GM19023 (cell line): ENCODE measurements around the gene NPIPA8.
"Not testable (repeated sequence)": the region's sequence is repeated elsewhere in the genome, so short reads cannot be mapped to it uniquely, and the experiment has no call there.

Experiments used
- ATAC-seq: cut with Tn5 transposase; IDR thresholded peaks from one replicate; pipeline ENCODE4 v1.9.1; 2021; ENCODE audit warnings: mild to moderate bottlenecking, moderate library complexity; ENCODE audit not compliant: unreplicated experiment

The NPIPA8 gene

DNA sequence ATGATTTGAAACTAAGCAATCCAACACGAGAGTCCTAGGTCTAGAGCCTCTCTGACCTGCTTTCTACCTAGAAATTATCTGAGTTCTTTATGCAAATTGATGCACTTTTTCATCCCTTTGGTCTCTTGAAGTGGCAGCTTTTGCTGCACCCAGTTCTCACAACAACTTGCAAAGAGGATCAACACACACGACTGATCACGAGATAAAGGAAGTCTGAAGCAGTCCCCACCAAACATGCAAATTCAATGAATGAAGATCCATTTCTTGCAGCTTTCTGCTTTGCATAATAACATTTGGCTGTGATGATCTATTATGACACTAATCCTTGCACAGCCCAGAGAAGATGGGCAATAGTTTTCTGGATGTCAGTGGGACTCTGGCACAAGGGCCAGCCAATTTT is 56.2 kb downstream of the NPIPA8 start:
- not testable (repeated sequence) for ATAC-seq

DNA sequence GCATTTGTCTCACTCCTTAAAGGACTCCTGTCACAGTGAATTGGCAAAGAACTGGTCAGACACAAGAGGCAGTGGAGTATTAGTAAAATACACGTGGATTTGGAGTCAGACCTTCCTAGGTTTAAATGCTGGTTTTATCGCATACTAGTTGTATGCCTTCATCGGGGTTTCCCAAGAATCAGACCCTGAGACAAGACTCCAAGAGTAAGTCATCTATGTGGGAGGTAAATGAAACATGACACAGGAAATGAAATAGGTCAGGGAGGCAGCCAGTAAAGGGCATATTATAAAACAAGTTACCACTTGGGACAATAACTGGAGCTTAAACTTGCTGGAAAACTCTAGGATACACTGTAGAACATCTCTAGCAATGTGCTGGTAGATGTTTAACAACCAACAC is 59.8 kb downstream of the NPIPA8 start:
- not testable (repeated sequence) for ATAC-seq

DNA sequence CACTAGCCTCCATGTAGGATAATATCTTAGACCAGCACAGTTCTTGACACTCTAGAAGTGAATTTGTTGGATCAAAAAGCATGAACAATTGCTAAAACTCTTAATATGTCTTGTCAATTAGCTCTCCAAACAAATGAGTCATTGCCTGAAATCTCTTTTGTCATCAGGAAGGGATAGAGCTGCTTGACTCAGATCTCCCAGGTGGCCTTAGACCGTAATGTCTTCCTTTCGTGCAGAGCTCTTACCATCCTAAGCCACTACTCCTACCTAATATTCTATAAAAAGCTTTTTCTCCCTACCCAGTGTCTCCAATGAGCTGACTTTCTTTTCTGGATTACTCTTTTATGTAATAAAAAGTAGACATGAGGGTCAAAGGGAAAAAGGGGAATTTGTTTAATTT is 66.4 kb downstream of the NPIPA8 start:
- not testable (repeated sequence) for ATAC-seq
